ENCODE measurements around the gene PPRC1.
A peak's percentile ranks its signal among the peaks of the same experiment; 100 is the strongest.

Gene PPRC1, protein sequence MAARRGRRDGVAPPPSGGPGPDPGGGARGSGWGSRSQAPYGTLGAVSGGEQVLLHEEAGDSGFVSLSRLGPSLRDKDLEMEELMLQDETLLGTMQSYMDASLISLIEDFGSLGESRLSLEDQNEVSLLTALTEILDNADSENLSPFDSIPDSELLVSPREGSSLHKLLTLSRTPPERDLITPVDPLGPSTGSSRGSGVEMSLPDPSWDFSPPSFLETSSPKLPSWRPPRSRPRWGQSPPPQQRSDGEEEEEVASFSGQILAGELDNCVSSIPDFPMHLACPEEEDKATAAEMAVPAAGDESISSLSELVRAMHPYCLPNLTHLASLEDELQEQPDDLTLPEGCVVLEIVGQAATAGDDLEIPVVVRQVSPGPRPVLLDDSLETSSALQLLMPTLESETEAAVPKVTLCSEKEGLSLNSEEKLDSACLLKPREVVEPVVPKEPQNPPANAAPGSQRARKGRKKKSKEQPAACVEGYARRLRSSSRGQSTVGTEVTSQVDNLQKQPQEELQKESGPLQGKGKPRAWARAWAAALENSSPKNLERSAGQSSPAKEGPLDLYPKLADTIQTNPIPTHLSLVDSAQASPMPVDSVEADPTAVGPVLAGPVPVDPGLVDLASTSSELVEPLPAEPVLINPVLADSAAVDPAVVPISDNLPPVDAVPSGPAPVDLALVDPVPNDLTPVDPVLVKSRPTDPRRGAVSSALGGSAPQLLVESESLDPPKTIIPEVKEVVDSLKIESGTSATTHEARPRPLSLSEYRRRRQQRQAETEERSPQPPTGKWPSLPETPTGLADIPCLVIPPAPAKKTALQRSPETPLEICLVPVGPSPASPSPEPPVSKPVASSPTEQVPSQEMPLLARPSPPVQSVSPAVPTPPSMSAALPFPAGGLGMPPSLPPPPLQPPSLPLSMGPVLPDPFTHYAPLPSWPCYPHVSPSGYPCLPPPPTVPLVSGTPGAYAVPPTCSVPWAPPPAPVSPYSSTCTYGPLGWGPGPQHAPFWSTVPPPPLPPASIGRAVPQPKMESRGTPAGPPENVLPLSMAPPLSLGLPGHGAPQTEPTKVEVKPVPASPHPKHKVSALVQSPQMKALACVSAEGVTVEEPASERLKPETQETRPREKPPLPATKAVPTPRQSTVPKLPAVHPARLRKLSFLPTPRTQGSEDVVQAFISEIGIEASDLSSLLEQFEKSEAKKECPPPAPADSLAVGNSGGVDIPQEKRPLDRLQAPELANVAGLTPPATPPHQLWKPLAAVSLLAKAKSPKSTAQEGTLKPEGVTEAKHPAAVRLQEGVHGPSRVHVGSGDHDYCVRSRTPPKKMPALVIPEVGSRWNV (N-terminal part only)

DNA sequence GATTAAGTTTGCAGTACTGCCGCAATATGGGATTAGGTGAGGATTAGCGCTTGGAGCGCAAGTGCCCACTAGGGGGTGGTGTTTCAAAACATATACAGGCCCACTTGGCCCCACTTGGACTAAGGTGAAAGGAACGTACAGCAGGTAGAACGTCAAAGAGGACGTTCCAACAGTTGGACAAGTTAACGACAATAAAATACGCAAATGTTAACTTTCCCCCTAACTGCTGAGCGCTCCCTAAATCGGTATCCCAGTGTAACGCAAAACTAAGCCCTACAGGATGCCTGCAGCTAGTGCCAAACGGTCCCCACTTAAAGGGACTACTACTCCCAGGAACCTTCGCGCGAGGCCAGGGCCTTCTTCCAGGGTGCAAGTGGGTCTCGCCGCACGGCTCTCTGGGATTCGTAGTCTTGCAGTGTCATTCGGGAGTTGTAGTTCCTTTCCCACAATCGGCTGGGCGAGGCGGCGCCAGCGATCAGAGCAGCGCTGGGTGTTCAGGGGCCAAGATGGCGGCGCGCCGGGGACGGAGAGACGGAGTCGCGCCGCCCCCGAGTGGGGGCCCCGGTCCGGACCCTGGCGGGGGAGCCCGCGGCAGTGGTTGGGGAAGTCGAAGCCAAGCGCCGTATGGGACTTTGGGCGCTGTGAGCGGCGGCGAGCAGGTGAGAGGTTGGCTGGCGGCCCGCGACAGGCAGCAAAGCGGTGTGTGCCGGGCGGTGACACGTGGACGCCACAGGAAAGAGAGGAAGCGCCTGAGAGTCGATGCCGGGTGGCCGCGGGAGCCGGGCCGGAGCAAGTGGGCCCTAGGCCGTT, at the start of gene PPRC1:
PPRC1 (plus strand) TSS at position 478 of the 810 bp plus-strand sequence; CDS start at position 507, 29 bp downstream.
- DNase-seq (ENCODE audit: extremely low spot score, insufficient read length, low read depth), result peak; percentile 95
- peak; percentile 98 for FAIRE-seq

DNA sequence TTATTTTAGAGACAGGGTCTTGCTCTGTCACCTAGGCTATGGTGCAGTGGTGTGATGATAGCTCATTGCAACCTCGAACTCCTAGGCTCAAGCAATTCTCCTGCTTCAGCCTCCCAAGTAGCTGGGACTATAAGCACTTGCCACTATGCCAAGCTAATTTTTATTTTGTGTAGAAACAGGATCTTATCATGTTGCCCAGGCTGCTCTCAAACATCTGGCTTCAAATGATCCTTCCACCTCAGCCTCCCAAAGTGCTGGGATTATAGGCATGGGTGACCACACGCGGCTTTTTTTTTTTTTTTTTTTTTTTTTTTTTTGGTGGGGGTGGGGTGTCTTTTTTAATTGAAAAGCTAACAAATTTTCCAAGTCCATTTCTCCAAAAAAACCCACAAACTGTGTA, 49.3 kb upstream of the PPRC1 start:
- DNase-seq (ENCODE audit: extremely low spot score, insufficient read length, low read depth), result no peak
- FAIRE-seq, result no peak

DNA sequence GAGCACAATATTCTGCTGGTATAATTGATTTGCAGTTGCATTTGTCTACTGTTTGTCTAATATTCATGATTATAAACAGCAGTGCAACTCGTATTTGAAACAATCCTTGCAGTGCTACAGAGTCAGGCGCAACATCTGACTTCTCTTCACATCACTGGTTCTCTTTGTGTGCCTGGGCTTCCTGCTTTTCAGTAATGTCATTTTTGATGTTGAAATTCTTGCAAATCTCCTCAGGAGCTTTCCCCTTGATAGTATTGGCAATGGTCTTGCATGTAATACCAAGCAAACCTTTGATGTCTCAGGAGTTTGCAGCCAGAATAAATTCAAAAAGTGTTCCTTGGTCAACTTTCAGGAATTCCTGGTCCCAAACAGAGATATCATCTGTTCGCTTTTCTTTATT, 47.5 kb upstream of the PPRC1 start:
- FAIRE-seq, result no peak
- no peak for DNase-seq (ENCODE audit: extremely low spot score, insufficient read length, low read depth)

DNA sequence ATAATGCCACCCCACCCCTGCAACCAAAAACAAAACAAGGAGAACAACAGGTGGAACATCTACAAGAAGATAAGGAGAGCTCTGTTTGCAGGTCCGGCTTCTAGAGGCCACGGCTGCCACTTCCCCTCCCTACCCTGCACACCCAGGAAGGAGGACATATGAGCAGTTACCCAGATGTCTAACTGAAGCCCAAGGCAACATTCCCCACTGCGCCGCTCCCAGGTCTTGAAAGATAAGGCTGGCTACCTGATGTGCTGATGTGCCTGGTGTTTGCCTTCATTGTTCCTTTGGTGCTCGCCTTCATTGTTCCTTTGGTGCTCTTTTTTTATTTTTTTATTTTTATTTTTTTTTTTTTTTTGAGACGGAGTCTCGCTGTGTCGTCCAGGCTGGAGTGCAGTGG, 46.6 kb upstream of the PPRC1 start:
- DNase-seq (ENCODE audit: extremely low spot score, insufficient read length, low read depth) (no peak), FAIRE-seq (no peak)

DNA sequence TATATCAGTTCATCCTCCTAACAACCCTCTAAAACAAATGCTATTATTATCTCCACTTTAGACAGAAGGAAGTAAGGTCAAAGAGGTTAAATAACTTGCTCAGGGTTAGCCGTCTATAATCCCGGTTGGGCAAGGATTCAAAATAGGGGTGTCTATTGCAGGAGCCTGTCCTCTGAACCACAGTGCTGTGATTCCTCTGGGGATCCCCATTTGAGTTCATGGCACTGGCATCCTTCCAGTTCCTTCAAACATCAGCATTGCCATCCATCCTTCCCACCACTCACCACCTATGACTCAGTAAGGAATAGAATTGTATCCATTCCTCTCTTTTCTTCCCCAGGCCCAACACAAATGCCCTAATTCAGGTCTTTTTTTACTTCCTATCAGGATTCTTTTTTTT, 42.1 kb upstream of the PPRC1 start:
- FAIRE-seq (no peak), DNase-seq (ENCODE audit: extremely low spot score, insufficient read length, low read depth) (no peak)

DNA sequence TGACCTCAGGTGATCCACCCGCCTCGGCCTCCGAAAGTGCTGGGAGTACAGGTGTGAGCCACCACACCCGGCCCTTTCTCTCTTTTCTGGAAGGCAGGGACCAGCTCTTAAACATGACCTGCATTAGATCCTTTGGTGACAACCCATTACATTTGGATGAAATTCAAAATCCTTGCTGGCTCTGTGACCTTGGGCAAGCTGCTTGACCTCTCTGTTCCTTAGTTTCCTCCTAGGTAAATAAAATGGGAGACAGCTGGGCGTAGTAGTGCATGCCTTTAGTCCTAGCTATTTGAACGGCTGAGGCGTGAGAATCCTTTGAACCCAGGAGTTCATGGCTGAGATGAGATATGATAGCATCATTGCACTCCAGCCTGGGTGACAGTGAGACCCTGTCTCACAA, 36.4 kb upstream of the PPRC1 start:
- DNase-seq (ENCODE audit: extremely low spot score, insufficient read length, low read depth) (no peak), FAIRE-seq (no peak)

DNA sequence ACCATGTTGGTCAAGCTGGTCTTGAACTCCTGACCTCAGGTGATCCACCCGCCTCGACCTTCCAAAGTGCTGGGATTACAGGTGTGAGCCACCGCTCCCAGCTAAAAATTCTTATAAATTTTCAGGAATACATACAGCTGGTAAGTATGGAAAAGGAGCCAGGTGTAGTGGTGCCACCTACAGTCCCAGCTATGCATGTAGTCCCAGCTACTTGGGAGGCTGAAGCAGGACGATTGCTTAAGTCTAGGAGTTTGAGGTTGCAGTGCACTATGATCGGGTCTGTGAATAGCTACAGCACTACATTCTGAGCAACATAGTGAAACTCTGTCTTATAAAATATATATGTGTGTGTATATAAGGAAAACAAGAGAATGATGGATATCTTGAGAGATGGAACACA, 31.7 kb upstream of the PPRC1 start:
- FAIRE-seq, result no peak
- DNase-seq (ENCODE audit: extremely low spot score, insufficient read length, low read depth), result no peak

DNA sequence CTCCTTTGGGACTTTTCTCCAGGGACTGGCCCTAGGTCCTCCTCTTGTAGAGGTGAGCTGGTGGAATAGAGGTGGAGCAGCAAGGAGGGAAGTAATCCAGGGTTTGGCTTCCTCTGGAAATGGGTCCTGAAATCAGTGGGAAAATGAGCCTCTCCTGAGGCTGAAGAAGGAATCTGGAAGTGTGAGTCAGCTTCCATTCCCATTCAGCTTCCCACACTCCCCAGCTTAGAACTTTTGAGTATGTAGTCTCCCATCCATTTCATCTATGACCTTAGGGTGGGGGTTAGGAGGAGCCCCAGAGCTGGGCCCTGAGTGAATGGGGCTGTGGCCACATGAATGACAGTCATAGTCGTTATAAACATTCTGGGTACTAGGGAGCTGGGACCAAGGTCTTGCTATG, 30.4 kb upstream of the PPRC1 start:
- FAIRE-seq (no peak), DNase-seq (ENCODE audit: extremely low spot score, insufficient read length, low read depth) (no peak)

DNA sequence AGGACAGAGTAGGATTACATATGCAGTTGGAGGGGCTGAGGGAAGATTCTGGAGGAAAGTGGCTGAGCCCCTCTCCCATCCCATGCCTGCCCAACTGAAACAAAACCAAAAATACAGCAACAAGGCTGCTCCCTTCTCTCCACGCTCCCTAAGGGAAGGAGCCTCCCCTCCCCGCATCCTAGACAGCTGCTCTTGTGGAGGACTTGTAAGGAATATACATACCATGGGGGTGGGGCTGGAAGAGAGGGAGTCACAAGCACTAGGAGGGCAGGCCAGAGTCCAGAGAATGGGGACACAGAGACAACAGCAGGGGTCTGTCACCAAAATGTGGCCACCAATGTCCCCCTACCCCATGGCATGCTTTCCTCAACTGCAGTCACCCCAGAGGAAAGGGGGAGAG, 25.8 kb upstream of the PPRC1 start:
- FAIRE-seq (no peak), DNase-seq (ENCODE audit: extremely low spot score, insufficient read length, low read depth) (no peak)

DNA sequence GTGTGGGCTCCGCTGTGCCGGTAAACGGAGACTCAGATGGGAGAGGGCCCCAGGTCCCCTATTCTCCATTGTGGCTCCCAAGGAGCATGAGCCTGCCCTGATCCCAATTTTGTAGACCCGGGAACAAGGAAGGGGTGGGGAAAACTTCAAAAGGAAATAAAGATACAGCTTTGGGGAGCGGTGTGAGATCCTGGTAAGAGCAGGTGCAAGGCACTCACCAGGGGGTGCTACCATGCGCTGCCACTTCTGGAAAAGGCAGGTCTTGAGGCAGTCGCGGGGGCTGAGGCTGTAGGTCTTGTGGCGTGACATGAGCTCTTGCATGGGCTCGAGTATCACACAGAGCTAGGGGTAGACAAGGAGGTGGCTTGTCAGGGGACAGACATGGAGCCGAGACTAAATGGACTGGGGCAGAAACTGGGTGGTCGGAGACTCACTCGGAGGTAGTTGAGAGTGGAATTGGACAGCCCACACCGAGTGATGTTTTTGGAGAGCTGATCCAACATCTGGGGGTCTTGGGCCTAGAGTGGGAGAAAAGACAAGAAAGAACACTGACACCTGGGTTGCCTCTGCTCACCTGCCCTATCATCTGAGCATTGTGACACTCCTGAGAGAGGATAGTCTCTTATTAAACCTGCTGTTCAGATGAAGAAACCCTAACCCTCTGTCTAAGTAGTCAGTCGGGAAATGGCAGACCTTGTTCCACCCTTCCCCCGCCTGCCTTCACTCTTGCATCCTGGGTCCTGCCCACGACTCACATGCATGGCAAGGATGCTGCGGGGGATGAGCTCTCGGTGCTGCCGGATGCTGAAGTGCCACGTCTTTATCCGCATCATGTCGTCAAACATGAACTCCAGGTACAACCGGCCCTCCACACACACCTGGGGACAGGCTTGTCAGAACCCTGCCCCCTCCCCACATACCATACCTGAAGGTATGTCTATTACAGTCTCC, 23.4 kb upstream of the PPRC1 start:
- DNase-seq (ENCODE audit: extremely low spot score, insufficient read length, low read depth) (no peak), FAIRE-seq (no peak)

DNA sequence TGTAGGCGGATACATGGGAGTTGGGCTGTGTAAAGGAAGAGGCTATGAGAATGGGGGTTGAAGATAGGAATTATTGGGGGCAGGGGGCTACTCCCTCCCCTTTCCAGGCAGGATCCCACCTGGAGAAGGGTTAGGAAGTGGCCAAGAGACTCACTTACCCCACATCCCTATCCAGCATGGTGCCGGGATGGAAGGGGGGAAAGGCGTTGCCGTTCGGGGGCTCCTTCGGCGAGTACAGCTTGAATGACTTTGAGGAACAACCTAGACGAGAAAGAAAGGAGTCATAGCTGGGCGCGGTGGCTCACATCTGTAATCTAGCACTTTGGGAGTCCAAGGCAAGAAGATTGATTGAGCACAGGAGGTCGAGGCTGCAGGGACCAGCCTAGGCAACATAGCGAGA, 21.6 kb upstream of the PPRC1 start:
- DNase-seq (ENCODE audit: extremely low spot score, insufficient read length, low read depth) (no peak), FAIRE-seq (no peak)

DNA sequence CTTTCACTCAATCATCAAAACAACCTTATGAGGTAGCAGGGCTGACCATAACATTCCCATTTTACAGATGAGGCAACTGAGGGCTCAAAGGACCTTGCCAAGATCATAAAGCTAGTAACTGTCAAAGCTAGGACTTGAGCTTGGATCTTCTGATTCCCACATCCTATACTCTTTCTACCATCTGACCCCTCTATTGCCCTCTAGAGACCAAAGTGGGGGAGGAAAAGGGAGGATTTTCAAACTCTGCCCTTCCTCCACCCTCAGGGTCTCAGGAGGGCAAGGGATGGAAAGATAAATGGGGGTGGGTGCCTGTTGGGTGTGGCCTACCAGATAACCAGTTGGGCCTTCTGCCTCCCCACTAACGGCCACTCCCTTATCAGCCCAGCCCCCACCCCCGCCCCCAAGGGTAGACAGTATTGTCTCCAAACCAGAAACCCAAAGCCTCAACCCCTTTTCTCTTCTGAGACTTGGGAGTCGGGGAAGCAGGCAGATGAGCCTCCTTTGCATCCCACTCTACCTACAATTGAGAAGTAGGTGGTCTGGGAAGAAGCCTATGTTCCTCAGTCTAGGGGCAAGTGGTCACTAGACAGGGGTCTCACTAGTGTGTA, 20.5 kb upstream of the PPRC1 start:
- no peak for DNase-seq (ENCODE audit: extremely low spot score, insufficient read length, low read depth)
- no peak for FAIRE-seq

DNA sequence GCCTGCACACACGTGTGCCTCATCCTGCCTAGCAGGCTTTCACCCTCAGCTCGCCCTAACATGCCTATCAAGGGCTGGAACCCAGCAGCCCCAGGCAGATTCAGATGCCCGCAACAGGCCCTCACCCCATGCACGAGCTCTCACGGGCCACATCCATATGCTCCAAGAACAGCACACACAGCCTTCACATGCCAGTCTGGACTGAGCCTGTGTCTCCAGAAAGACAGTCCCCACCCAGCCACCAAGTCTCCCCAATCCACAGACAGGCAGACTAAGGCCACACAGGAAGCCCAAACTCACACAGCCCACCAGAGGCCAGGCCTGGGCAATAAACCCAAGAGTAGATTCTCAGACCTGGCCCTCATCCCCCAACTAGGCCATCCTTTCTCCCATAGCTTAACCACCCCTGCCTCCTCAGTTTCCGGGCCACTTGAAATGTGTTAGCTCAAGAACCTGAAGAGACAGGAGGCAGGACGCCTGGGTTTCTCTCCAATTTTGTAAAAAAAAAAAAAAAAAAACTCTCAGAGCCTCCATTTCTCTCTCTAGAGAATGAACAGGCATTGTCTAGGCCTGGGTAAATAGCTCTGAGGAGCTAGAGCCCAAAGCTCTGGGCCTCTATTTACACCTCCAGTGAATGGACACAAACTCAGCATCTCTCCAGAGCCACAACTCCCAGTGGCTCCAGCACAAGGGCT, 19.4 kb upstream of the PPRC1 start:
- DNase-seq (ENCODE audit: extremely low spot score, insufficient read length, low read depth) (no peak), FAIRE-seq (no peak)

DNA sequence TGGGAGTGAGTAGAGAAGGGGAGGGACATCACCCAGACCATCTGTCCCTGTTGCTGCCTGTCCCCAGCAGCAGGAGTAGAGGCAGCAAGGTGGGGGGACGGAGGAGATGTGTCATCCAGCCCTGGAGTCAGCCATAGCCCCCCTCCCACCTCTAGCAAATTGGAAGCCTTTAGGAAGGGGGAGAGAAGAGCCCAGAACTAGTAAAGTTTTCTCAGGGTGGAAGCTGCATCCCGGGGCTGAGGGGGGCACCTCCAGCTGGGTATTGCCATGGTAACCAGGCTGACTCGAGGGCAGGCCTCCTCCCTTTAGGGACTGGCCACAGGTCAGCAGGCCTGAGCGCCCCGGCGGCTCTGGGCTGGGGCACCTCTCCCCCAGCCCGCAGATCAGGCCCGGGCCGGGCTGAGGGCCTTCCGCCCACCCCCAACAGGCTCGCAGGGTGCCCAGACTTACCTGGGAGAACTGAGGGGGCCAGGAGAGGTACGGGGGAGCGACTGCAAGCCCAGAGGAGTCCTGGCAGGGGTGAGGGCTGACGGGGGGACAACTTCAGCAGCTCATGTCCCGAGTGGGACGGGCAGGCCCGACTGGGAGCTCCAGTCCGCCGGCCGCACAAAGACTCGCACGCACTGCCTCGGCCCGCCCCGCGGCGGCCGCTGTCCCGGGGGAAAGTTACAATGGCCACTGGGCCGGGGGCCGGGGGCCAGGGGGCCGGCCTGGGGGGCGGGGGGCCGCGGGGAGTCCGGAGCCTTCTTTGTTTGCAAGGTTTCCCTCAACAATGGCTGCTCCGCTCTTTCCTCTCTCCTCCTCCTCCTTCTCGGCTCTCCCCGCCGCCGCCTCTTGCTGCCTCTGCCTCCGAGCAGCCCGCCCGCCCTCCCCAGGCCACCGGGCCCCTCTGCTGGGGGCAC, 18.6 kb upstream of the PPRC1 start:
- no peak for FAIRE-seq
- no peak for DNase-seq (ENCODE audit: extremely low spot score, insufficient read length, low read depth)

DNA sequence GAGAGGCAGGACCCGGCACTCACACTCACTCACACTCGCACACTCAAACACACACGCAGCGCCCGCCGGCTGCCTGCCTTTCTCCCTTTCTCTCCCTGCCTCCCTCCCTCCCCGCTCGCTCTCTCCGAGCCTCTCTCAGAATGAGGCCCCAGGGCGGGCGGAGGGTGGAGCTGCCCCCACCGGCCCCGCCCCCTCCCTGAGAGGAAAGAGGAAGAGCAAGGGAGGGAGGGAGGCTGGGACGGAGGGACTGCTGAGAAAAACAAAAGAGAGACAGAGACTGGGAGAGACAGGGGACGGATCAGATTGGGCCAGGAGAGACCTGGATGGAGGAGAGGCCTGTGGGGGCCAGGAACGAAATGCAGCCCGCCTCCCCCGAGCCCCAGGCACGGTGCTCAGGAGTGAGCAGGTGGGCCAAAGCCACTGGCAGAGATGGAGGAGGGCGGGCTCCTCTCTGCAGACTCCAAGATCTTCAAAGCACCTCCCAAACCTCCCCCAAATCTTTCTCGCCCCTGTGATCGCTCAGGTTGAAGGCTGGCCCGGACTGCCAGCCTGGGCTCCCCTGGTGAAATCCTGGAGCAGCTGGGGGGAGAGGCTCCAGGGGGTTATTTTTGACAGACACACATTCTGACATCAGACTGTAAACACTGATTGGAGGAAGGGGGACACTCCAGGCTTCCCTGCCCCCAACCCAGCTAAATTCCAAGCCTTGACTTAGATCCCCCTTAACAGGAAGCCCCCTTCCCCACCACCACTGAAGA, 17.8 kb upstream of the PPRC1 start:
- FAIRE-seq (peak; percentile 94), DNase-seq (ENCODE audit: extremely low spot score, insufficient read length, low read depth) (peak; percentile 57)

DNA sequence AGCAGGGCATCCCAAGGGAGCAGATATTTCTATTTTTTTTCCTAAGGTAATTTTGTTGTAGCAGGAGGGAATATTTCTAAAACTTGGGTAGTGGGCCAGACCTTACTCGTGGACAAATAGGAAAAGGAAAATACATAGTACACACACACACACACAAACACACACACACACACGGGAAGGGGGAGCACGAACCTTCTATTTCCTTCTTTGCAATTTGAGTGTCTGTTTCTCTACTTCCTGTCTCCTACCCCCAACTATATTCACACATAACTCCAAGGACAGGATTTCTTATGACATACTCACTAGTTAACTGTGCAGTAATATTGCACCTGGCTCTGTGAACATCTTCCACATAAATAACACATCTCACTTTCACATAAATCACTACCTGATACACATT, 17.1 kb upstream of the PPRC1 start:
- FAIRE-seq (peak; percentile 52), DNase-seq (ENCODE audit: extremely low spot score, insufficient read length, low read depth) (no peak)
